GM18867 (cell line): ENCODE measurements around the gene KLHDC7B.
"Not testable (repeated sequence)": the region's sequence is repeated elsewhere in the genome, so short reads cannot be mapped to it uniquely, and the experiment has no call there.

Experiments used
- ATAC-seq: cut with Tn5 transposase; IDR thresholded peaks from one replicate; pipeline ENCODE4 v1.9.1; 2021; ENCODE audit warnings: mild to moderate bottlenecking, moderate library complexity; ENCODE audit not compliant: unreplicated experiment

The KLHDC7B gene

GRCh38 chr22:50517495-50518260 lies 28.0 kb upstream of the KLHDC7B start:
- no peak for ATAC-seq

GRCh38 chr22:50518606-50519005 lies 27.1 kb upstream of the KLHDC7B start:
- ATAC-seq = no peak

GRCh38 chr22:50519151-50519550 lies 26.5 kb upstream of the KLHDC7B start:
- ATAC-seq = no peak

- ATAC-seq = not testable (repeated sequence)
Measured at GRCh38 chr22:50520184-50520583, 25.5 kb upstream of the KLHDC7B start.

GRCh38 chr22:50520826-50521453 lies 24.8 kb upstream of the KLHDC7B start:
- no peak for ATAC-seq

DNA sequence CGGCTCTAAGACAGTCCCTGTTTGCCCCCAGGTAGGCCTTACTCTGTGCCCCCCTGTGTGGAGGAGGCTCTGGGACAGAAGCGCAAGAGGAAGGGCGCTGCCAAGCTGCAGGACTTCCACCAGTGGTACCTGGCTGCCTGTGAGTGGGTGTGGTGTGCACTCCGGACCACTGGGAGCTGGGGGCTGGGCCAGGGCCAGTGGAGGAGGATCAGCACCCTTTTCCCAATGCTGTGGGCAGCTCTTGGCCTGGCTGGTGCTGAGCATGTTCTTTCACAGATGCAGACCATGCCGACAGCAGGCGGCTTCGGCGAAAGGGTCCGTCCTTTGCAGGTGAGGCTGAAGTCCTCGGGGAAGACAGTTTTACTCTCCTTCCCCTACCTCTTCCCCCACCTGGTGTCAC lies 24.0 kb upstream of the KLHDC7B start:
- ATAC-seq = no peak

- ATAC-seq = no peak
Measured at GRCh38 chr22:50522208-50522805, 23.4 kb upstream of the KLHDC7B start.

DNA sequence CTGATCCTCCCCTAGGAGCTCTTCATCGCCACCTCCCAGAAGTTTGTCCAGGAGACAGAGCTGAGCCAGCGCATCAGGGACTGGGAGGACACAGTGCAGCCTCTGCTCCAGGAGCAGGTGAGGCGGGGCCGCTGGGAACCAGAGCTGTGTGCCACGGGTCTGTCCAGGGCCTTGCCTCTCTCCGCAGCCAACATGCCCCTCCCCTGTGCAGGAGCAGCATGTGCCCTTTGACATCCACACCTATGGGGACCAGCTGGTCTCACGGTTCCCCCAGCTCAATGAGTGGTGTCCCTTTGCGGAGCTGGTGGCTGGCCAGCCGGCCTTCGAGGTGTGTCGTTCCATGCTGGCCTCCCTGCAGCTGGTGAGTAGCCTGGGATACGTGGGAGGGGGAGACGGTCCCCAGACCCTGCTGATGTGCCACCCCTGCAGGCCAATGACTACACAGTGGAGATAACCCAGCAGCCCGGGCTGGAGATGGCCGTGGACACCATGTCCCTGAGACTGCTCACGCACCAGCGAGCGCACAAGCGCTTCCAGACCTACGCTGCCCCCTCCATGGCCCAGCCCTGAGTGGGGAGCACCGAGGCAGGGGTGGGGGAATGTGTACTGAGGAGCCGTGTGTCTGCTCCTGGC lies 22.8 kb upstream of the KLHDC7B start:
- ATAC-seq = no peak

GRCh38 chr22:50523458-50523805 lies 22.3 kb upstream of the KLHDC7B start:
- ATAC-seq = no peak

- no peak for ATAC-seq
Measured at GRCh38 chr22:50523806-50524675, 21.7 kb upstream of the KLHDC7B start.

DNA sequence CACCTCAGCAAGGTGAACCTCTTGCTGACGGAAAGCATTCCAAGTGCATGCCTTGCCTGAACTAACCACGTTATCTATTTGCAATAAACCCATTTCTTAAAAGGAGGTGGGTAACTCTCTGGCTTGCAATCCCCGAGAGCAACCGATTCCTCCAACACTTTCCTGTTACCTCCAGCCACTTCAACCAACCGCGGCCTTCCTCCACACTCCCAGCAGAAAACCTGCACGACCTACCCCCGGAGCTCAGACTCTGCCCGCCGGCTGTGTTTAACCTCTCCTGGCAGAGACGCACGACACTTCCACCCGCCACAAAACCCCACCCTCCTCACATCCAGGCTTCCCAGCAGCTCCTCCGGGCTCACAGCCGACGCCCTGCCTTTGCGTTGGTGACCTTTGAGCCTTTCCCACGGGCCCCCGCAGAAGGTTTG lies 21.0 kb upstream of the KLHDC7B start:
- ATAC-seq = no peak

- peak; percentile 36 for ATAC-seq
Measured at GRCh38 chr22:50525104-50525857, 20.4 kb upstream of the KLHDC7B start, which contains the start of gene SCO2. Gene SCO2 (minus strand): TSS chr22:50525598. CDS start chr22:50524411, 1,187 bp downstream.

- ATAC-seq = no peak
Measured at GRCh38 chr22:50525858-50526107, 19.9 kb upstream of the KLHDC7B start.

GRCh38 chr22:50526108-50526833 lies 19.4 kb upstream of the KLHDC7B start:
- peak; percentile 21 for ATAC-seq

DNA sequence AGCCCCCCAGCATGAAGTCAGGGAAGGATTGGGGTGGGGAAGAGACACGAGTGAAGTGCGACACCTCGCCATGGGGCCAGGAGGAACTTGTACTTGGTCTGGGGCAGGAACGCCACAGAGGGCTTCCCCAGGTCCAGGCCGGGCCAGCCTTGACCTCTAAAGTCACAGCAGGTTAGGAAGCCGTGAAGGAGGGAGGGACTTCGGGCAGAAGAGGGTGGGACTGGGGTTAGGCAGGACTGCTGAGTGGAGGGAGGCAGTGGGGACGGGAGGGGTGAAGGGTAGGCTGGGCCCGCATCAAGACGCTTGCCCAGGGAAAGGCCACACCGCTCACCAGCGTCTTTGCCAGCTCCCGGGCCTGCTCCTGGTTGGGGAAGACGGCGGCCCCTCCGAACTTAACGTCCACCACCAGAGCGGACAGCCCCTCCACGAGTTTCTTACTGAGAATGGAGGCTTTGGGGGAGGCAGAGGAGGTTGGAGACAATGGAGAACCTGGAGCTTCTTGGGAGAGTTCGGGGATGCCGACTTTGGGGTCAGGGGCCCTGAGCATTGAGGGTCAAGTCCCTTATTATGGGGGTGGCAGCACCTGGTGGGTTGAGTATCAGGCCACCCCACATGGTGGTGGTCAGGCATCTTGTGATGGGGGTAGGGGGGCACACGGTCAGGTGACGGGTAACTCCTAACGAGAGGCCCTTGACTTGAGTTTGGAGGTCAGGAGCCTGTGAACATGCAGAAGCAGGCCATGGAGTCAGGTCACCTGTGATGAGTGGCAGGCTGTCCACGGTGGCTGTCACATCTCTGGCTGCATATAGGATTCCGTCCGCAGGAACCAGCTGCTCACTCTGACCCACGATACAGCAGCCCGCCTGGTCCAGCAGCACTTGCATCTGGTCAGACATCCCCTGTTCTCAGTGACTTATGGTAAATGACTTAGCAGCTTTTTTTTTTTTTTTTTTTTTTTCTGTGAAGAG lies 18.6 kb upstream of the KLHDC7B start:
- no peak for ATAC-seq

GRCh38 chr22:50527921-50528681 lies 17.6 kb upstream of the KLHDC7B start:
- no peak for ATAC-seq

DNA sequence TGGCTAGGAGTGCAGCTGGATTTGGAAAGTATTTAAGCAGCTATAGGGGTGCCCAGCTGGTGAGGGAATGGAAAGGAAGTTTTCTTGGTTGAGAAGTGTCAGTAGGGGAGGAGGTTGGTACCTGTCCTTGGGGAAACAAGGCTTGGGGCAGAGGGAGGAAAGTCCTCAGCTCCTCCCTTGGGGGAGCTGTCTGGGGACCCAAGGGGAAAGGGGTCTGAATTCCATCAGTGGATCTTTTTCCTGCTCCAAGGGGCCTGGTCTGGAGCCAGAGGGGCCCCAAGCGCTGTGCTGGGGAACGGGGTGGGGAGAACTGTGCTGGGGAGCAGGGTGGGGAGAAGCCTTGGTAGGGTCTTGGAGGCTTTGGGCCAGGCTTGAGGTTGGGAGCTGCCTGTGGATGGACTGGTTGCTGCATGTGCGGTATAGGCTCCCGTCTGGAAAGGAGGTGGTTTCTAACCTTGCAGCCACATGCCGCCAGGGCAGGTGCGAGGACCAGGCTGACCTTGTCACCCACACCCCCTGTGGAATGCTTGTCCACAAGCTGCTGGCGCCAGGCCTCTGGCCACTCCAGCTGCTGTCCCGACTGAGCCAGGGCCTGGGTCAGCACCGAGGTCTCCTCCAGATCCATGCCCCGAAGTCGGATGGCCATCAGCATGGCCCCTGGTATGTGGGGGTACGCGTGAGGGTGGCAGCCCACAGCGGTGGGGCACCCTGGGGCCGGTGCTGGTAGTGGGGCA lies 16.9 kb upstream of the KLHDC7B start:
- no peak for ATAC-seq
